HG02938 (cell line): ENCODE measurements around the gene NUDT13.
A peak's percentile ranks its signal among the peaks of the same experiment; 100 is the strongest.

Experiments
- ATAC-seq: cut with Tn5 transposase; IDR thresholded peaks from one replicate; pipeline ENCODE4 v1.9.1; 2021; ENCODE audit warnings: mild to moderate bottlenecking, moderate library complexity; ENCODE audit not compliant: unreplicated experiment

The NUDT13 gene

GRCh38 chr10:73161079-73161478 is 50.8 kb downstream of the NUDT13 start:
- ATAC-seq, result no peak

- ATAC-seq, result no peak
Measured at GRCh38 chr10:73161662-73162061, 51.4 kb downstream of the NUDT13 start.

DNA sequence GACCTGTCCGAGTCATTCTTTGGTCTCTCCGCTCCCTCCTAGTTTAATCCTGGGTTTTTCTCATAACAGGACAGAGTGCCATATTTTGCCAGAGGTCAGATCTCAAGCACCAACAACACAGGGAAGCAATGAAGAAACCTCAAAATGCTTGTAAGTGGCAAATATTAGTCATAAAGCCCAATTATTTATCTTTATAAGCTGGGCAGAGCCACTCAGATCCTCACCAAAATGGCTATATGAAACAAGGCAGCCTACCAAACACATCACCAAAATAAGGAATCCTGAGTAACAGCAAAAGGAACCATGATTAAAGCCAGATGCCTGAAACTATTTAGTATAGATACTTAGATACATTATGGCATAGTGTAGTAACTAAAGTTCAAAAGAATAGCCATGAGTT is 52.8 kb downstream of the NUDT13 start:
- no peak for ATAC-seq

DNA sequence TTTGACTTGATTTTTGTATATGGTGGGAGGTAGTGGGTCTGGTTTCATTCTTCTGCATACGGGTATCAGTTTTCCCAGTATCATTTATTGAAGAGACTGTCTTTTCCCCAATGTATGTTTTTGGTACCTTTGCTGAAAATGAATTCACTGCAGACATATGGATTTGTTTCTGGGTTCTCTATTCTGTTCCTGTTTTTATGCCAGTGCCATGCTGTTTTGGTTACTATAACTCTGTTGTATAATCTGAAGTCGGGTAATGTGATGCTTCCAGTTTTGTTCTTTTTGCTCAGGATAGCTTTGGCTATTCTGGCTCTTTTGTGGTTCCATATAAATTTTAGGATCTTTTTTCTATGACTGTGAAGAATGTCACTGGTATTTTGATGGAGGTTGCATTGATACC is 56.7 kb downstream of the NUDT13 start:
- ATAC-seq, result no peak

DNA sequence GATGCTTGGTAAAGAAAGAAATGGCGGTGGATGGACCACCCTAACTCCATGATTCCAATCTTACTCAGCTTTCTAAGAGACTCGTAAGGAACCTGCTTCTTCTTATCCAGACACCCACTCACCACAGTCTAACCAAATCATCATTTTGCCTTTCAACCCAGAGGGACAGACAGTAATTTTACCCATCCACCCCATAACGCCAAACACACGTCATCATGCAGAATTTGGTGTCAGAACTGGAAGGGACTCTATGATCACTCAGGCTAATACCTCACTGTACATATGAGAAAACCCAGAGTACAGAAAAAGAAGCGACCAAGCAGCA is 57.2 kb downstream of the NUDT13 start:
- ATAC-seq, result no peak

DNA sequence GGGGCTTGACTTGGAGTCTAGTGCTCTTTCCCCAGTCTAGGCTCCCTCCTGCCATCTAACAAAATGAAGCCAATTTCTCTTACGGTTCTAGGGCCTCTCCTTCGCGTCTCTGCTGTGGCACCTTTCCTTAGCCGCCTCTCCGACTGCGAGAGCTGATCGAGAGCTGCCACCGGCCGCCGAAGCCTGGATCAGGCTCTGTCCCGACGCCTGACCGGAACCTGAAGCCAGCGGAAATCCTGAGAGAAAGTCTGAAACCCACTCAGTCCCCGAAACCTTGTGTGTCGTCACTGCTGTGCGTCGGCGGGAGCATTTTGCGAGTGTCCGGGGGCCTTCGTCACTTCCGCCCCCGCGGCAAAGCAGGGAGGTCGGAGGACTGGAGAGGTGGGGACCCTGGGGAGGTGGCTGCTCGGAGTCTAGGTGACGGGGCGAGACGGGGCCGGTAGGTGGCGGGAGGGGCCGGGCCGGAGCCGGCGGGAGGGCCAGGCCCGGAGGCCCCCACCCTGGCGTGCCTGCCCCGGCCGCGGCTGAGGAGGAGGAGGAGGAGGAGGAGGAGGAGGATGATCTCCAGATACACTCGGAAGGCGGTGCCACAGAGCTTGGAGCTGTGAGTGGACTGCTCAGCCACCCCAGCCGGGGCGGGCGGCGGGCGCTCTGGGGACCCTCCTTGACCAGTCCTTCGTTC is 57.7 kb downstream of the NUDT13 start, which contains the start of the genes ECD and FAM149B1:
ECD (minus strand) TSS at position 226 of the 682 bp plus-strand sequence. CDS start 4,071 bp downstream, outside the sequence.
FAM149B1 (plus strand) TSS at position 337 of the 682 bp plus-strand sequence; CDS start at position 558, 221 bp downstream.
- peak; percentile 85 for ATAC-seq

DNA sequence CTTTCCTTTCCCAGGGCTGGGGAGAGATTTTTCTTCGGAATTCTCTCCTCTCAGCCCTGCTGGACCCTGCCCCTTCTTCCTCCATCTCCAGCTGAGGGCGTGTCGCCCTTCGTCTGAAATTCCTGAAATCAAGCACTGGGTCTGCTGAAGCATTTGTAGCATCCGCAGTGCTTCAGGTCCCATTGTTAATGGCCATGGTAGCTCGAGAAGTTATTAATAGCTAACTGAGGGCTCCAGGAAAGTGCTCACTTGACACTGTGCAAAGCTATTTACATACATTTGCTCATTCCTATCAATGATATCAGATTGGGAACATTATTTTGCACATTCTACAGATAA is 58.2 kb downstream of the NUDT13 start:
- ATAC-seq, result peak; percentile 14

- ATAC-seq, result no peak
Measured at GRCh38 chr10:73169320-73169719, 59.1 kb downstream of the NUDT13 start.

DNA sequence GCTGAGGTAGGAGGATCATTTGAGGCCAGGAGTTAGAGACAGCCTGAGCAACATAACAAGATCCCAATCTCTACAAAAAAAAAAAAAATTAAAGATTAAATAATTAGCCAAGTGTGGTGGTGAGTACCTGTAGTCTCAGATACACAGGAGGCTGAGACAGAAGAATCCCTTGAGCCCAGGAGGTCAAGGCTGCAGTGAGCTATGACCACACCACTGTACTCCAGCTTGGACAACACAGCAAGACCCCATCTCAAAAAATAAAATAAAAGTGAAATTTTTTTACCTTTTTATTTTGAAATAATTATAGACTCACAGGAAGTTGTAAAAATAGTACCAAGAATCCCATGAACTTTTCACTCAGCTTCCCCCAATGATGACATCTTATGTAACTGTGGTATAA is 62.6 kb downstream of the NUDT13 start:
- no peak for ATAC-seq

- ATAC-seq, result no peak
Measured at GRCh38 chr10:73174148-73174925, 64.1 kb downstream of the NUDT13 start.
